ENCODE measurements around the gene SLC22A16. TPM values are rescaled to one million over a fixed set of nuclear protein-coding genes. Genes with fewer than 3 reads are reported as not detected.

Gene SLC22A16
- total RNA-seq, 1 experiment from 2014 or later: not detected

DNA sequence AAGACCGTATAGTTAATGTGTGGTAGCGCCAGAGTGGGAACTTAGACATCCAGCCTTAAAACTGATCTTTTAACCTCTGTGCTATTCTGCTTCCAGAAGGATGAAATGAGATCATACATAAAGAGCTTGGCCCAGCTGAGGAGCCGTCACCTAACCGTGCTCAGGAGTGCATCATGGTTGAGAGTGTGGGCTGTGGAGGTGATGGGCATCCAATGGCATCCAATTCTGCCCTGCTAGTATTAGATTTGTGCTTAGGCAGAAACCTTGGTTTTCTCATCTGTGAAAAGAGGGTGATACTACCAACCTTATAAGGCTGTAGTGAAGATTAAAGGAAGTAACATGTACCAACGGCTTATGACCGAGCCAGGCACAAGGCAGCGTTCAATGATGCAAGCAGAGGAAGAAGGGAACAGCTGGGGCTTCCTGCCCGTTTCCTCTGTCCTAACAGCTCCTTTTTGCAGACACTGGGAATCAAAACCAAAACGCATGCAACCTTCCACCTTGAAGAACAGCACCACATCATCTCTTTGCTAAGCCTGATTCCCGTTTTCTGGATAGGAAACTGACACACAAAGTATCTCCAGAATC is 1.3 kb downstream of the SLC22A16 start:
- Mint-ChIP-seq H3K9me3 (ENCODE audit: unreplicated experiment) (no peaks in the 10 kb centered on the region), H3K36me3 (ENCODE audit: insufficient read depth, unreplicated experiment) (no peaks in the 10 kb centered on the region), H3K27ac (ENCODE audit: low read depth, unreplicated experiment) (no peak overlapping the region), H3K27me3 (ENCODE audit: insufficient read depth, unreplicated experiment) (peaks cover 9% of the 10 kb centered on the region), H3K4me3 (ENCODE audit: unreplicated experiment) (no peak overlapping the region), H3K4me1 (ENCODE audit: insufficient read depth, unreplicated experiment) (no peaks in the 10 kb centered on the region)
- no TSS peak for BruUV-seq (replicated peaks)
- intact Hi-C loops (cut with micrococcal nuclease): no loop called here
- no peak for TF ChIP-seq CTCF (IDR thresholded peaks at IDR 0.05; ENCODE audit: unreplicated experiment)
- DNase-seq (ENCODE audit: unreplicated experiment): no peak
- CTCF ChIA-PET: no interaction called here
- POLR2A ChIA-PET: interaction anchor here (0.6 kb wide), 1 partner anchor 9 kb away, joined by 3 read pairs; no protein-coding TSS in a partner anchor

DNA sequence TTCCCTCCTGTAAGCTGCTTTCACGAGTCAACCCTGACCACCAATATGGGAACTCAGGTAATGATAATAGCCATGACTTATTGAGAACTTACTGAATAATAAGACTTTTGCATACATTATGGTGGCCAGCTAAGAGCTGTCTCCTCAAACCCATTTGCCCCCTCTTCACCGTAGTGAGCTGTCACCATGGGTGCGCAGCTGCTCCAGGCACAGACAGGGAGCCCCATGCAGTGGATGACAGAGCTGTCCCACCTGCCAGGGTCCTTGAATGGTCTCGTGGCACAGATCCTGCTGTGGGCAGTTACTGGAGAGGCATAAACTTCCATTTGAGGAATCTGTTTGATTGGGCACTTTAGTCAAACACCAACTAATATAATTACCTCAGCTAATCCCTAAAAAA is 1.9 kb downstream of the SLC22A16 start:
- Mint-ChIP-seq H3K27ac (ENCODE audit: low read depth, unreplicated experiment) (no peak overlapping the region), H3K36me3 (ENCODE audit: insufficient read depth, unreplicated experiment) (no peaks in the 10 kb centered on the region), H3K9me3 (ENCODE audit: unreplicated experiment) (no peaks in the 10 kb centered on the region), H3K4me1 (ENCODE audit: insufficient read depth, unreplicated experiment) (no peaks in the 10 kb centered on the region), H3K4me3 (ENCODE audit: unreplicated experiment) (no peak overlapping the region), H3K27me3 (ENCODE audit: insufficient read depth, unreplicated experiment) (peaks cover 12% of the 10 kb centered on the region)
- no TSS peak for BruUV-seq (replicated peaks)
- ChIA-PET CTCF (no interaction called here), POLR2A (interaction anchor here (0.6 kb wide), 1 partner anchor 34 kb away, joined by 3 read pairs; no protein-coding TSS in a partner anchor)
- DNase-seq (ENCODE audit: unreplicated experiment): no peak
- TF ChIP-seq CTCF (IDR thresholded peaks at IDR 0.05; ENCODE audit: unreplicated experiment): no peak
- intact Hi-C loops (cut with micrococcal nuclease): no loop called here

DNA sequence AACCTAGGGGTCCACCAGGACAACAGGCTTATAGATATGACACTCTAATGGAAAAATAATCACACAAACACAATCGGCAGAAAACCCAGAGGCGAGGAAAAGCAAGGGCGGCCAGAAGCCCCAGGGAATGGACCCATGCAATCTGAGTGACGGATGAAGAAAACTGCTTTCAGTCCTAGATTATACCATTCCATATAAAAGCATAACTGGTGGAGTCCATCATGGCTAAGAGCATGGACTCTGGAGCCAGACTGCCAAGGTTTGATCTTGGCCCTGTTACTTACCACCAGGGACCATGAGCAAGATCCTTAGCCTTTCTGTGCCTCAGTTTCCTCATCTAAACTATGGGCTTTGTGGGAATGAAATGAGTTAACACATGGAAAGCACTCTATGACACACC is 3.7 kb downstream of the SLC22A16 start:
- no peaks in the 10 kb centered on the region for H3K36me3 Mint-ChIP-seq (ENCODE audit: insufficient read depth, unreplicated experiment)
- no TSS peak for BruUV-seq (replicated peaks)
- no peak overlapping the region for H3K4me3 Mint-ChIP-seq (ENCODE audit: unreplicated experiment)
- POLR2A ChIA-PET: no interaction called here
- no peak overlapping the region for H3K27ac Mint-ChIP-seq (ENCODE audit: low read depth, unreplicated experiment)
- CTCF ChIA-PET: no interaction called here
- no peaks in the 10 kb centered on the region for H3K4me1 Mint-ChIP-seq (ENCODE audit: insufficient read depth, unreplicated experiment)
- no peak for TF ChIP-seq CTCF (IDR thresholded peaks at IDR 0.05; ENCODE audit: unreplicated experiment)
- intact Hi-C loops (cut with micrococcal nuclease): no loop called here
- no peaks in the 10 kb centered on the region for H3K9me3 Mint-ChIP-seq (ENCODE audit: unreplicated experiment)
- DNase-seq (ENCODE audit: unreplicated experiment): no peak
- H3K27me3 Mint-ChIP-seq (ENCODE audit: insufficient read depth, unreplicated experiment): peaks cover 12% of the 10 kb centered on the region

- no TSS peak for BruUV-seq (replicated peaks)
- Mint-ChIP-seq H3K27ac (ENCODE audit: low read depth, unreplicated experiment) (no peak overlapping the region), H3K4me3 (ENCODE audit: unreplicated experiment) (no peak overlapping the region), H3K4me1 (ENCODE audit: insufficient read depth, unreplicated experiment) (no peaks in the 10 kb centered on the region), H3K36me3 (ENCODE audit: insufficient read depth, unreplicated experiment) (no peaks in the 10 kb centered on the region), H3K27me3 (ENCODE audit: insufficient read depth, unreplicated experiment) (peaks cover 20% of the 10 kb centered on the region), H3K9me3 (ENCODE audit: unreplicated experiment) (no peaks in the 10 kb centered on the region)
- intact Hi-C loops (cut with micrococcal nuclease): no loop called here
- TF ChIP-seq CTCF (IDR thresholded peaks at IDR 0.05; ENCODE audit: unreplicated experiment): no peak
- CTCF ChIA-PET: interaction anchor here (0.8 to 1.0 kb wide), 2 partner anchors 14 to 344 kb away, joined by 3 to 6 read pairs; no protein-coding TSS in a partner anchor
- POLR2A ChIA-PET: interaction anchor here (0.6 kb wide), 1 partner anchor 440 kb away, joined by 4 read pairs; no protein-coding TSS in a partner anchor
- no peak for DNase-seq (ENCODE audit: unreplicated experiment)
Observed at GRCh38 chr6:110471726-110472365, 4.6 kb downstream of the SLC22A16 start.

All from MCF 10A (cell line).